Left forelimb (tissue), 1 donor: Measurements from ENCODE around the gene RGMA.

Experiments
- DNase-seq: peaks from one replicate; pipeline ENCODE4 v3.0.0-alpha.2; 2018; ENCODE audit warnings: low spot score

RGMA gene

DNA sequence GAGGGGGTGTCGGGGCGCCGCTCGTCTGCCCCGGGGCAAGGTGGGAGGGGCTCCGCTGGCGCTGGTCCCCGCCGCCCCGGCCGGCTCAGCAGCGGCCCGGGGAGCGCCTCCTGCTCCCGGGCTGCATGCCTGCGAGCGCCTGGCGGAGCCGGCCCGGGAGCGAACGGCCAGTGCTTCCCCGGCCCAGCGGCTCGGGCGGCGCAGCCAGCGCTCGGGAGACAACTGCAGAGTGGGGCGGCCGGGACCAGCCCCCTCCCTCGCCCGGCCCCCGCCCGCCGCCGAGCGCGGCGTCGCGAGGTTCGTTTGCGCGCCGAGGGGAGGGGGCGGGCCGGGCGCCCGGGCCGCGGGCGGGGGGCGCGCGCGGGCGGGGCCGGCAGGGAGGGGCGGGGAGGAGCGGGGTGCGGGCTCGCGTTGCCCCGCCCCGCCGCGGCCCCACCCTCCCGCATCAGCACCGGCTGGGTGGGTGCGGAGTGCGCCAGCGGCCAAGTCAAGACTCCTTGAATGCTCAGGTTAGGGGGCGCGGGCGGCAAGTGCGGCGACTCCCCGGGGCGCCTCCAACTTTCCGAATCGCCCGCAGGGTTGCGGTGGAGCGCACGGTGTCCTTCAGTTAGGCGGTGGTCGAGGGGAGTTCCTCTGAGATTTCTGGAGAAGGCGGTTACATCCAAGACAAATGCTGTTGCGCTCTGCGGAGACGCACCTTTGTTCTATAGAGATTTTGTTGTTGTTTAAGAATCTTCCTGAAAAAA, at the start of gene RGMA:
Gene RGMA (minus strand): TSS at position 231 of the 746 bp plus-strand sequence. CDS start 279 bp downstream, outside the sequence.
- peak; percentile 79 for DNase-seq

DNA sequence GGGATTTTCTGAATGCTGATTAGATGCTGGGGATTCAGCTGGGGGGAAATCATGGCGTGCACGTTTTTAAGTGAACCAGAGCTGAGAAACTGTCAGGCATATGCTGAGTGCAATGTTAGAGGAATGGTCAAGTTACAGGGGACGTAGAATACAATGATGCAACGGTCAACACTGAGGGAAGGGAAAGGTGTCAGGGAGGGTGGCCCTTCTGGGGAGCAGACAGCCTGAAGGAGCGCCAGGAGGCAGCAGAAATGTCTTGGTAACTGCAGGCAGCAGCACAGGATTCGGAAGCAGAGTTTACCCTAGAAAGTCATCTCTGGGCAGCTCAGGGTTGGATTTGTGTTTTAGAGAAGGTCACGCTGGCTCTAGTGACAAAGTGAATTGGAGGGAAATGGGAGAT, 47.6 kb upstream of the RGMA start:
- no peak for DNase-seq

DNA sequence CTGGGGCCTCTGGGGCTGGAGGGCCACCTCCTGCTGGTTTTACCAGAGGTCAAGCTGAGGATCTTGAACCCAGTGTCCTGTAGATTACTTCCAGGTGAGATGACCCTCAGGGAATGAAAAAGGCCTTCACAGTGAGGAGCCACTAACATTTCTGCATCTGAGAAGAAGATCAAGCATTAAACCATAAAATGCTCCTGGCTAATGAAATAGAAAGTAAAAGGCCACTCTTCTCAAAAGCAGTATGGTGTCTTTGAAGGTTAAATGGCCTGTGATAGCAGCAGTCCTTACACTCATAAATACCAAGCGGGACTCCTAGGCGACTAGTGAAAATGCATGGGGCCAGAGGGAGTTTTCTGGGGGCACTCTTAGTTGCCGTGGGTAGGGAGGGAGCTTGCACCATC, 47.0 kb upstream of the RGMA start:
- no peak for DNase-seq

GRCh38 chr15:93135459-93135858, 46.4 kb upstream of the RGMA start:
- DNase-seq, result no peak

GRCh38 chr15:93131485-93132095, 42.6 kb upstream of the RGMA start:
- DNase-seq, result no peak

- no peak for DNase-seq
Observed at GRCh38 chr15:93129702-93130488, 40.9 kb upstream of the RGMA start.

- no peak for DNase-seq
Observed at GRCh38 chr15:93127286-93127685, 38.3 kb upstream of the RGMA start.

DNA sequence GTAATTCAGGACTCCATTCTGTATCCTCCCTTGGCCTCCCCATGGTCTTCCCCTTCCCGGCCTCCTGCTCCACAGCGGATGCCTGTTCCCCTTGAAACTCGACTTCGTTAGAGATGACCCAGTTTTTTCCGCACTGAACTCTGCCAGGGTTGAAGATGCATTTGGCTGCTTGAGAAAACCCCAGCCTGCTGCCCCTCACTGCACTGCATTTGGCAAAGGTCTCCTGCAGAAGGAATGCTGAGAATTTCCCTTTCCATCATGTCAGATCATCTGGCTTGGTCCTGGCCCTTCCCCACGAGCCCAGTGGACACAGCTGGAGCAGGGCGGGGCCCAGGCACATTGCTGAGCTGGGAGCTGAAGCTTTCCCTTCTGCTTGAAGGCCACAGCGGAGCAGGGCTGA, 37.6 kb upstream of the RGMA start:
- peak; percentile 89 for DNase-seq

- DNase-seq, result peak; percentile 74
Observed at GRCh38 chr15:93126148-93126547, 37.1 kb upstream of the RGMA start.

- DNase-seq, result no peak
Observed at GRCh38 chr15:93124126-93124525, 35.1 kb upstream of the RGMA start.

DNA sequence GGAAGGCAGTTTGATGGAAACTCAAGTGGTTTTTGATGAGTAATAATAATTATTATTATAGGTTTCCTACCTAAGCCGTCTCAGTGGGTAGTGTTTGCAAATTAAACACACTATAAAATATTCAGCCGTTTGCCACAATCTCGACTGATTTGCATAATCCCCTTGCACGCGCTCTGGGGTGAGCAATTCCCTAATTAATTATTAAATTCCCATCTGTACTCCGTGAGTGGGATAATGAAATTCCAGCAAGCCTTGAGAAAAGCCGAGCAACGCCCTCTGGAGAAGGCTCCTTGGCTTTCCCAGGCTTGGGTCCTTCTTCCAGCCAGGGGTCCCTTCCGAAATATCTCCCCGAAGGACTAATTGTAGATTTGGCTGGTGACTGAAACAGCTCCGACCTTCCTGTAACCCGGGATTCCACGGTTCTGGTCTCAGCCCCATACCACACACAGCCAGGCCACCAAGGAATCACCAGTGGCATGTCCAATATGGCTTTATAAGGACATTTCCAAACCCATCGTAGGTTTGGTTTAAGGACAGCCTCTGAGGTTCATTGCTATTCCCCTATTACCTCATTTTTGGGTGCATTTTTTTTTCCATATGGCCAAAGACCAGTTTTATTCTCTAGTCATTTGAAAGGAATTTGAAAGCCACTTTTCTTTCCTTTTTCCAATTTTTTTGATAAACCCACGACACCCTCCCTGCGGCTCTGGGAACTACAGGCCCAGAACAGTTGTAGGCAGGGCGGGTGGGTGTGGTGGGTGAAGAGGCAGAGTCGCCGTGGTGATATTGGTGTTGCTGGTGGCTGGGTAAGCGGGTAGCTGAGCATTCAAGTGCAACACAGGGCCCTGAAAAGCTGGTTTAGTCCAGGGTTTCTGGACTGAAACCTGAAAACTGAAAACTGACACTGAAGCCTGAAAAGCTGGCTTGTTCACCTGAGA, 33.2 kb upstream of the RGMA start:
- no peak for DNase-seq

DNA sequence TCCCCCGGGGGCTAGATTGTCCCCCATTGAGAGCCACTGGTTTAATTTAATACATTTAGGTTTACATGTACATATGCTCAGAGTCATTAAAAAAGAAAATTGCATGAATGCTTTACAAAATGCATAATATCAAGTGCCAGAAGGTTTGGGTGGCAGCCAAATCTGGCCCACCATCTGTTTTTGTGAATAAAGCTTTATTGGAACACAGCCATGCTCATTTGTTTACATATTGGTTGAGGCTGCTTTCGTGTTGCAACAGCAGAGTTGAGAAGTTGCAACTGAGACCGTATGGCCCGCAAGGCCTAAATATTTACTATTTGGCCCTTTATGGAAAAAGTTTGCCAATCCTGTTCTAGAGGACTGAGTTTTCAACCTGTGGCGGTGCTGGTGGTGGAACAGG, 32.1 kb upstream of the RGMA start:
- no peak for DNase-seq

GRCh38 chr15:93118904-93119303, 29.9 kb upstream of the RGMA start:
- DNase-seq, result no peak

DNA sequence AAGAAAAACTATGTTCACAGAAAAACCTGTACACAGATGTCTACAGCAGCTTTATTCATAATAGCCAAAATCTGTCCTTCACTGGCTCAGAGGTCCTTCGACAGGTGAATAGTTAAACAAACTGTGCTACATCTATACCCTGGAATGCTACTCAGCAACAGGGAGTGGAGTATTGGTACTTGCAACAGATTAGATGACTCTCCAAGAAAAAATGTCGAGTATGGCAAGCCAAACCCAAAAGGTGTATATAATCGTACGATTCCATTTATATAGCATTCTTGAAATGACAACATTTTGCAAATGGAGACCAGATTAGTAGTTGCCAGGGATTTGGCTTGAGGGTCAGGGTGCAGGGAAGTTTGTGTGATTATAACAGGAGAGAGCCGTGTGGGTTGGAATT, 22.4 kb upstream of the RGMA start:
- DNase-seq, result no peak

GRCh38 chr15:93110502-93111040, 21.6 kb upstream of the RGMA start:
- DNase-seq, result no peak

- DNase-seq, result no peak
Observed at GRCh38 chr15:93109336-93110102, 20.5 kb upstream of the RGMA start.

- DNase-seq, result no peak
Observed at GRCh38 chr15:93107646-93108045, 18.6 kb upstream of the RGMA start.

- DNase-seq, result no peak
Observed at GRCh38 chr15:93105485-93105884, 16.5 kb upstream of the RGMA start.

DNA sequence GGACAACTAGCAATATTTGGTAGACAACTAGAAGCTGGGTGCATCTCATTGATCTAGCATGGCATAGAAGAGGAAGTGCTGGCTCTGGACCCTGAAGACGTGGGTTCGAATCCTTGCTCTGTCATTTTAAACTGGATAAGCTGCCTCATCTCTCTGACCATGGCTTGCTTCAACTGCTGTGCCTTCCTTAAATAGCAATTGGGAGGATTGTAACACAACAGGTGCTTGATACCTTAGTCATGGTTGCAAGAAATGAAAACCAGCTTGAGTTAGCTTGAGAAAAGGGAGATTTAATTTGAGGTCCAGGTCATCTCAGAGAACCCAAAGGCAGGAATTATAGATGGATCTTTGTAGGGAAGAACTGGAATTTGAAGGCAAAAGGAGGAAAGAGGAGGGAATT, 14.8 kb upstream of the RGMA start:
- no peak for DNase-seq

DNA sequence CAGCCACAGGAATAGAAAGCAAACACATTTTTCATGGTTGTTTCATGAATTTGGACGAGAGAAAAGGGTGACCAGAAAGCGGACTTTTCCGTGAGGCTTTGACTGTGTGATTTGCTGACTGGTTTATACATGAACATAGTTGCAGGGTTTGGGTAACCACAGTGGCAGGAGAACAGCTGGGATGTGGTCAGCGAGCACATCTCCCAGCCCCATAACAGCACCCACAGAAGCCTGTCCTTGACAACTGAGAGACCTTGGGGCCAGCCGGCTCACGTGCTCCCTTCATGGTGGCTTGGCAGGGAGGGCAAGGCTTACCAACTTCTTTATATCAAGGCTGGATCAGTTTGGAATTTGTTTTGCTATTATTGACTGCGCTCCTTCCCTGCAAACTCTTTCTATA, 13.2 kb upstream of the RGMA start:
- DNase-seq, result no peak

DNA sequence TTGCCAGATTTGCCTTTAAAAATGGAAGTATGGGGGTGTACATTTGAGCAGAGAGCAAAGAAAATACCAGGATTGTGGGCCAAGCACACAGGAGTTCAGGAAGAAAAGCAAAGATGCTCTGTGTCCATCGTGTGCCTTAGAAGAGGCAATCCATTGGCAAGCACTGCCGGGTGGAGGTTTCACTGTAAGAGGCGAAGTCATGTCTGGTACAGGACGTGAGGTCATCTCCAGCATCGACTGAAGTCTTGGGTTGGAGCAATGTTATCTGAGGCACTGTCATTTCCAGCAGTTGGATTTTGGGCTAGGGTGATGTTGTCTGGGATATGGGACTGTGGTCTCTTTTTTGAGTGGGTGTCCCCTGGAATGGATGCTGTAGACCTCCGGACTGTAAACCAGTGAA, 4.8 kb upstream of the RGMA start:
- no peak for DNase-seq
